ENCODE measurements around the gene NFS1. TPM values are rescaled to one million over a fixed set of nuclear protein-coding genes. Genes with fewer than 3 reads are reported as not detected.
"Not testable (repeated sequence)": the region's sequence is repeated elsewhere in the genome, so short reads cannot be mapped to it uniquely, and the experiment has no call there.

NFS1 gene
- total RNA-seq, 2 experiments from 2014 or later = 32.7 to 34.7 TPM

- ATAC-seq; H3K27ac Mint-ChIP-seq; DNase-seq; H3K27me3 Mint-ChIP-seq (ENCODE audit: low read depth); H3K4me3 Mint-ChIP-seq; H3K9me3 Mint-ChIP-seq (ENCODE audit: insufficient read depth): not testable (repeated sequence)
- CTCF ChIA-PET = interaction anchor here (1.4 kb wide), 1 partner anchor 33 kb away, joined by 3 read pairs; no protein-coding TSS in a partner anchor
- Mint-ChIP-seq H3K4me1 (ENCODE audit: low read depth) (peaks cover 41% of the 10 kb centered on the region), H3K36me3 (ENCODE audit: low read depth) (peaks cover 80% of the 10 kb centered on the region)
- POLR2A ChIA-PET = interaction anchor here (1.1 to 1.7 kb wide), 3 partner anchors 12 to 88 kb away, joined by 3 to 7 read pairs (median 4); partner anchors contain the start of gene RBM39
Observed at GRCh38 chr20:35706591-35707529, 7.7 kb upstream of the NFS1 start.

- not testable (repeated sequence) for H3K27me3 Mint-ChIP-seq (ENCODE audit: low read depth); ATAC-seq; DNase-seq; H3K4me3 Mint-ChIP-seq; H3K27ac Mint-ChIP-seq; H3K9me3 Mint-ChIP-seq (ENCODE audit: insufficient read depth)
- Mint-ChIP-seq H3K4me1 (ENCODE audit: low read depth) (peaks cover 35% of the 10 kb centered on the region), H3K36me3 (ENCODE audit: low read depth) (peaks cover 76% of the 10 kb centered on the region)
- POLR2A ChIA-PET = interaction anchor here (1.1 to 1.2 kb wide), 2 partner anchors 13 to 36 kb away, joined by 4 read pairs; partner anchors contain the start of gene RBM39
- CTCF ChIA-PET = interaction anchor here (1.4 kb wide), 1 partner anchor 34 kb away, joined by 3 read pairs; no protein-coding TSS in a partner anchor
Observed at GRCh38 chr20:35705894-35706293, 6.7 kb upstream of the NFS1 start.

DNA sequence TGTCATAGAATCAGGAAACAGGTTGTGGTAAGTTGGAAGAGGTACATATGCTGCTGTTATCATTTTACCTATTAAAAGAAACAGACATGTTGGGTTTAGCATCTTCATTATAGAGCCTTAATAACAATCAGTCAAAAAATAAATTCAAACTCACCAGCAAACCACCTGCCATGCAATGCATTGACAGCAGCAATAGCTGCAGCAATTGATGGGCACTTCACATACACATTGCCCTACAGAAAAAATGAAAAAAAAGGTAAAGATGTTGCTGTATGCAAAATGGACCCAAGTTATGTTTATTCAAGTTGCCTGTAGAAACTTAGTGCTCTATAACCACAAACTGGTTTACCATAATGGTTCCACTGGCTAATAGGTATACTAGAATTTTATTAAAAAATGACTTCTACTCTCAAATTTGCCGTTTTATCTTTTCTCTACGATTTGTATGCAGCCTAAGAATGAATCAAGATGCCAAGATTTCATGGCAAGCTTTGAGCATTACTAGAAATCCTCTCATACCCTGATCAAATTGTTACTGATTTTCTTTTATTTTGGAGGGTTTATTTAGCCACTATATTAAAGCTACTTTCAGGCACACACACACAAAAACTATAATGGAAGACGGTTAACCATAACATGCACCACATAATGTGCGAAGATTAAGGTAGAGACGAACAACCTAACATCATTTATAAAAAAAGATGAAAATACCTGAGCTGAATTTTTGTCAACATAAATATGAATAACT lies 5.5 kb upstream of the NFS1 start:
- Mint-ChIP-seq H3K4me3 (no peak overlapping the region), H3K36me3 (ENCODE audit: low read depth) (peaks cover 73% of the 10 kb centered on the region), H3K4me1 (ENCODE audit: low read depth) (peaks cover 36% of the 10 kb centered on the region), H3K27ac (no peak overlapping the region), H3K9me3 (ENCODE audit: insufficient read depth) (no peaks in the 10 kb centered on the region), H3K27me3 (ENCODE audit: low read depth) (no peaks in the 10 kb centered on the region)
- DNase-seq = no peak
- CTCF ChIA-PET = interaction anchor here (0.9 to 1.1 kb wide), 2 partner anchors 10 to 241 kb away, joined by 3 read pairs; no protein-coding TSS in a partner anchor
- no peak for ATAC-seq
- POLR2A ChIA-PET = interaction anchor here (1.1 kb wide), 1 partner anchor 38 kb away, joined by 4 read pairs; the partner anchor contains the start of gene RBM39

GRCh38 chr20:35702824-35703695 lies 3.9 kb upstream of the NFS1 start:
- ATAC-seq (no peak), DNase-seq (peak; percentile 16)
- Mint-ChIP-seq H3K9me3 (ENCODE audit: insufficient read depth) (no peaks in the 10 kb centered on the region), H3K27ac (peak overlapping the region; percentile 43), H3K4me3 (no peak overlapping the region), H3K4me1 (ENCODE audit: low read depth) (peaks cover 42% of the 10 kb centered on the region), H3K36me3 (ENCODE audit: low read depth) (peaks cover 73% of the 10 kb centered on the region), H3K27me3 (ENCODE audit: low read depth) (no peaks in the 10 kb centered on the region)
- ChIA-PET CTCF (interaction anchor here (1.0 to 1.6 kb wide), 4 partner anchors 20 to 84 kb away, joined by 3 to 5 read pairs (median 4); partner anchors contain the start of gene RBM39), POLR2A (interaction anchor here (0.7 to 4.4 kb wide), 5 partner anchors 10 to 84 kb away, joined by 3 to 36 read pairs (median 3); partner anchors contain the start of gene RBM39)

DNA sequence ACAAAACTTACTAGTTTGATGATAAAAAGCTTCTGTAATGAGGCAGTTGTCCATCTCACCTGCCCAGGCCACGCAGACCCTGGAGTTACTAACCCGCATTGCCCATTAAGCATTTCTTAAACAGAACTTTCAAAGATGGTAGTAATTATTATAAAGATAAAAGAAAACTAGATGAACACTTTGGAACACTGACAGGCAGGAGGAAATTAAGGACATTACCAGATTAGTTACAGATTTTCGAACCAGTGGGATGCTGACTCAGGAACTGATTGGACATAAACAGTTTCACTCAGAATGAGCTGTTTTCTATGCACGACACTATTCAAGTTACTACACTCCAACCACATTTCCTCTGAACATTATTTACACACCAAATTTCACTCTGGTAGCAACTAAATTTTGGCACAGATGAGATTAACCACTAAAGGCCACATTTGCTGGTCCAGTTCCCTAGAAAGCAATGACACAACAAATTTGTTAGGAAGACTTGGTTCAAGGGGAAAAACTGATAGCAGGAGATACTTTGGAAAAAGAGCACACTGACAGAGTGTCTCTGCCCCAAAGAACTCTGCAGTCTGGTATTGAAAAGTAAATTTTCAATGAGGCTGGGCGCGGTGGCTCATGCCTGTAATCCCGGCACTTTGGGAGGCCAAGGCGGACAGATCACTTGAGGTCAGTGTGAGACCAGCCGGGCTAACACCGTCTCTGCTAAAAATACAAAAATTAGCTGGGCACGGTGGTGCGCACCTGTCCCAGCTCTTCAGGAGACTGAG lies 3.1 kb upstream of the NFS1 start:
- ChIA-PET POLR2A (interaction anchor here (0.6 to 4.4 kb wide), 6 partner anchors 11 to 212 kb away, joined by 3 to 36 read pairs (median 4); partner anchors contain the start of gene RBM39), CTCF (interaction anchor here (0.6 to 1.6 kb wide), 6 partner anchors 14 to 195 kb away, joined by 3 to 5 read pairs (median 3); partner anchors contain the start of gene RBM39)
- peak overlapping the region; percentile 43 for H3K27ac Mint-ChIP-seq
- DNase-seq (no peak), ATAC-seq (no peak)
- peaks cover 48% of the 10 kb centered on the region for H3K4me1 Mint-ChIP-seq (ENCODE audit: low read depth)
- peaks cover 73% of the 10 kb centered on the region for H3K36me3 Mint-ChIP-seq (ENCODE audit: low read depth)
- H3K4me3 Mint-ChIP-seq = no peak overlapping the region
- no peaks in the 10 kb centered on the region for H3K27me3 Mint-ChIP-seq (ENCODE audit: low read depth)
- H3K9me3 Mint-ChIP-seq (ENCODE audit: insufficient read depth) = no peaks in the 10 kb centered on the region

DNA sequence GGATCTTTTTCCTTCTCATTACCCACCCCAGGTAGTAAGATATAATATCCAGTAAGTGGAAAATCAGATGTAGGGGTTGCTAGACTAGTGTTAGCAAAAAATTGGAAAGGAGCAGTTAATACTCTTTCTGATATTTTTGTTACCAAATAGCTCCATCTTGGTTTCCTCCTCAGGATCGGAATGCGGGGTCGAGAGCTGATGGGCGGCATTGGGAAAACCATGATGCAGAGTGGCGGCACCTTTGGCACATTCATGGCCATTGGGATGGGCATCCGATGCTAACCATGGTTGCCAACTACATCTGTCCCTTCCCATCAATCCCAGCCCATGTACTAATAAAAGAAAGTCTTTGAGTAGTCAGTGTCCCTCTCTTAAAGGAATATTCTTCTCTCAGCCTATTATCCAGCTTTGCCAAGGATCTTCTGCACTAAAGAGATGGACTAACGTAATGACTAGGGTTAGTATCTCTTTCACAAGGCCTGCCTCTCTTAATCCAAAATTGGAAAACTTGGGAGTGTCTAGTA lies 1.5 kb upstream of the NFS1 start:
- Mint-ChIP-seq H3K27me3 (ENCODE audit: low read depth) (no peaks in the 10 kb centered on the region), H3K9me3 (ENCODE audit: insufficient read depth) (no peaks in the 10 kb centered on the region), H3K27ac (peak overlapping the region; percentile 99), H3K36me3 (ENCODE audit: low read depth) (peaks cover 69% of the 10 kb centered on the region), H3K4me1 (ENCODE audit: low read depth) (peaks cover 48% of the 10 kb centered on the region), H3K4me3 (peak overlapping the region; percentile 84)
- CTCF ChIA-PET = interaction anchor here (0.8 to 2.7 kb wide), 4 partner anchors 12 to 253 kb away, joined by 3 to 13 read pairs (median 4); partner anchors contain the start of gene SCAND1
- DNase-seq (no peak), ATAC-seq (no peak)
- POLR2A ChIA-PET = interaction anchor here (1.1 to 4.4 kb wide), 7 partner anchors 19 to 208 kb away, joined by 3 to 36 read pairs (median 9); partner anchors contain the start of genes CPNE1, RBM12 and RBM39

DNA sequence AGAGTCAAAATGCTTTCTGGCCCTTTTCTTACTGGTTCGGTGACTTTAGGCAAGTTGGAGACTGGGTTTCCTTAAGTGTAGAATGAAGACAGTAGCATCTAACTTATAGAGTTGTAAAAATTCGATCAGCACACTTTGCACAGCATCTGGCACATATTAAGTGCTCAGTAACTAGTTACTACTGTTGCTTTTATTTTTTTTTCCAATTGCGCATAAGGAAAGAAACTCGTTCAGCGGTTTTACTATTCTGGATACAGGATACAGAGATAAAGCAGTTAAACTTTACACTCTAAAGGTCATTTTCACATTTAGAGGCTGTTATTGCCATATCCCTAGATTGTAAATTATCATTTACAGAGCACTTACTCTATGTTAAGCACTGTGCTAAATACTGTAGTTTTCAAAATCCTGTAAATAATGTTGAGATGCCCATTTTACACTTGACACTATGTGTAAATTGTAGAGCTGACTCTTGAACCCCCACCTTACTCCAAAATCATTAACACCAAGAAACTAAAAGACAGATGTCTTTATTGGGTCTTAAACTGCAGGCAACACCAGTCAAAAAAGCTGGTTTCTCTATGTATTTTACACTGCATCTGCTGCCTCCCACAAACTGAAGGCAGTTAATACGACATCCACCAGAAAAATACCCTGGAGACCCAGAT lies 939 bp upstream of the NFS1 start:
- Mint-ChIP-seq H3K27ac (peak overlapping the region; percentile 99), H3K4me3 (peak overlapping the region; percentile 84), H3K9me3 (ENCODE audit: insufficient read depth) (no peaks in the 10 kb centered on the region), H3K27me3 (ENCODE audit: low read depth) (no peaks in the 10 kb centered on the region), H3K36me3 (ENCODE audit: low read depth) (peaks cover 68% of the 10 kb centered on the region), H3K4me1 (ENCODE audit: low read depth) (peaks cover 52% of the 10 kb centered on the region)
- ChIA-PET POLR2A (interaction anchor here (1.0 to 4.4 kb wide), 11 partner anchors 8 to 254 kb away, joined by 3 to 36 read pairs (median 6); partner anchors contain the start of genes CPNE1, RBM12, RBM39 and SCAND1), CTCF (interaction anchor here (0.8 to 2.7 kb wide), 8 partner anchors 20 to 254 kb away, joined by 3 to 13 read pairs (median 4); partner anchors contain the start of genes RBM39 and SCAND1)
- ATAC-seq (no peak), DNase-seq (no peak)

DNA sequence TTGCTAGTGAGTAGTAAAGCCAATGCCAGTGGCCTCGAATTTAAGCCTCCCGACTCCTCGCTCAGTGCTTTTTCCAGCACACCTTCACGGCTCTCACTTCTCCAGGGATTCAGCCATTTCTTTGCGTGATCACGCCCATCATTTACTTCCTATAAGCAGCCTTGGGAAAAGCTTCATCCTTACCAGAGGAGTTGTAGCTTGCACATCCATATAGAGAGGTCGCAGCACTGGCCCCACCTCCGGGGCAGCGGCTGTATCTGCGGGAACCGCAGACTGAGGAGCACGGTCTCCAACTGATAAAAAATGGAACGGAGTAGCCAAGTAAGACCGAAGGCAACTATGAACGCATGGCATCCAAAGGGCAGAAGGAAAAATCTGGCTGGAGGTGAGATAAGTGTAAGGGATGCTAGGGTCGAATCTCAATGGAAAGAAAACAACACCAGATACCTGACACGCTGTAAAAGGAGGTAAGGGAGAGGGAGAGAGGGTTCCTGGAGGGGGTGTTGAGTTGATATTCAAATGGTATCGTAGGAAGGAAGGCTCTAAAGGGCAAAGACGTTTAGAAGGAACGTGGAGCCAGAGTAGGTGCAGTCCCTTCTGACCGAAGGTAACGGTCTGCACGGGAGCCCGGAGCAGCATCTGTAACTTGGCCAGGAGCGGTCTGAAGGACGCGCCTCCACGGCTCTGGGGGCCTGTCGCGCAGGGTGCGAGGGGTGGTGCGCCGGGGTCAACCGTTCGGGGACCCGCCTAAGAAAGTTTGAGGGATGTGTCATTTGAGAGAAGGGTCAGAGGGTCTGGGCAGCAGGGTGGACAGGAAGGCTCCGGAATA lies 640 bp downstream of the NFS1 start:
- peaks cover 55% of the 10 kb centered on the region for H3K36me3 Mint-ChIP-seq (ENCODE audit: low read depth)
- no peaks in the 10 kb centered on the region for H3K27me3 Mint-ChIP-seq (ENCODE audit: low read depth)
- ATAC-seq (peak; percentile 46), DNase-seq (peak; percentile 49)
- H3K4me1 Mint-ChIP-seq (ENCODE audit: low read depth) = peaks cover 45% of the 10 kb centered on the region
- H3K4me3 Mint-ChIP-seq = peak overlapping the region; percentile 84
- no peaks in the 10 kb centered on the region for H3K9me3 Mint-ChIP-seq (ENCODE audit: insufficient read depth)
- ChIA-PET CTCF (interaction anchor here (1.1 to 1.5 kb wide), 2 partner anchors 35 to 81 kb away, joined by 3 to 4 read pairs; no protein-coding TSS in a partner anchor), POLR2A (interaction anchor here (1.0 to 4.4 kb wide), 6 partner anchors 16 to 256 kb away, joined by 3 to 36 read pairs (median 6); partner anchors contain the start of genes CEP250, CPNE1, RBM12 and RBM39)
- H3K27ac Mint-ChIP-seq = peak overlapping the region; percentile 88
